GM18867 (cell line): ENCODE data around the gene DDX25.

Source experiments
- ATAC-seq: cut with Tn5 transposase; IDR thresholded peaks from one replicate; pipeline ENCODE4 v1.9.1; 2021; ENCODE audit warnings: mild to moderate bottlenecking, moderate library complexity; ENCODE audit not compliant: unreplicated experiment

Gene DDX25

DNA sequence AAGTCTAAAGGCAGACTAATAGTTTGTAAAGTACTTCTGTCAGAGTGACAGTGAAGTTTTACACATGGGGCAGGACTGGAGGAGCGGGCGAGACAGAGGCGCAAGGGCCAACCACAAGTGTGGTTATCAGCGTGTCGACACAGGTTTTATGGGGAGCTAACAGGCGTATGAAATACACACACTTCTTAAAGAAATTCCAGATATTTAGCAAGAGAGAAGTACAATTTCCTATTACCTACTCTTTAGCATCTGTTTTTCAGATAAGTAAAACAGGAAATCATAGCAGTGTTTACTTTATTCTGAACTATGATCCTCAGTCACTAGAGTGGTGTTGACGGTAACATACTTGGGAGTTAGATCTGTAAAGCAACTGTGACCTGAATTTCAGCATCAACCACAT, 64.0 kb downstream of the DDX25 start:
- ATAC-seq: no peak

DNA sequence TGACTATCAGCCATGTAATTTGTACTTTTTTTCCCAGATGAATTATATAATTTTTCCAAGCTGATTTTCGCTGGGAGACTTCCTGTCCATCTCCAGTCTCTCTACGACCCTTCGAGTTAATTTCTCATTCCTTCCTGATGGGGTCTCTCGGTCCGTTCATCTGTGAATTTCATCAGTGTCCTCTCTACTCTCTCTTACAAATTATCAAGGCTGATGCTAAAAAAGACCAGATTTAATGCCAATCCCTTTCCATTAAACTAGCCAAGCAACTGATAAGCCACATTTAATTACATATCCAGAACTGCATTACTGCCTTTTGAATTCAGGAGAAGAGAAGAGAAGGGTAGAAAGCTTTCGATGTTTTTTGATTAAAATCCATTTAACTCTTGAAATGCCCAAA, 67.3 kb downstream of the DDX25 start:
- ATAC-seq: no peak

DNA sequence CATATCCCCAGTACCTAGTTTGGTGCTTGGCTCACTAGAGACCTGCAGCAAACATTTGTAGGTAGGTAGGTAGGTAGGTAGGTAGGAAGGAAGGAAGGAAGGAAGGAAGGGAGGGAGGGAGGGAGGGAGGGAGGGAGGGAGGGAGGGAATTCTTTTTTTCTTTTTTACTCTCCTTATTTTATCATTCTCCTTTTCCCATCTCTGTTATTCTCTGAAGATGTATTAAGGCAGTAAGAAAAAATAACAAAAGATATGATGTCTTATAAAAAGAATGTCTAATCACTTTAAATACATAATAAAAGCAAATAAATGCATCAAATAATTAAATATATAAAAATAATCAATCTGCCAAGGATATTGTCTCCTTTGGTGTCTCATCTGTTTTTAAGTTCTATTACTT, 70.0 kb downstream of the DDX25 start:
- ATAC-seq: no peak

DNA sequence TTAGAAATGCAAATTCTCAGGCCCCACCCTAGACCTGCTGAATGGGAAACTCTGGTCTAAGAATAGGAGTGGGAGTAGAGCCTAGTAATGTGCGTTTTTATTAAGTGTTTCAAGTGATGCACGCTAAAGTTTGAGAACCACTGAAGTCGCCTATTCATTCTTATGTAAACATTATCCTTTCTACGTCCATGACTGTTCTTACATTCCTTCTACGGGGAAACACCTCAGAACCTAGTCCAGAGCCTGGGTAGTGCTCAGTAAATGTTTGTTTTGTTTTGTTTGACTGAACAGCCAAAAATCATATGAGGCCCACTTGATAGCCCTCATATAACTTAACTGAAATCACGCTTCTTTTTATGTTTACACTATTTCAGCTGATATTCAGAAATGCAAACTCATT, 71.3 kb downstream of the DDX25 start:
- no peak for ATAC-seq

DNA sequence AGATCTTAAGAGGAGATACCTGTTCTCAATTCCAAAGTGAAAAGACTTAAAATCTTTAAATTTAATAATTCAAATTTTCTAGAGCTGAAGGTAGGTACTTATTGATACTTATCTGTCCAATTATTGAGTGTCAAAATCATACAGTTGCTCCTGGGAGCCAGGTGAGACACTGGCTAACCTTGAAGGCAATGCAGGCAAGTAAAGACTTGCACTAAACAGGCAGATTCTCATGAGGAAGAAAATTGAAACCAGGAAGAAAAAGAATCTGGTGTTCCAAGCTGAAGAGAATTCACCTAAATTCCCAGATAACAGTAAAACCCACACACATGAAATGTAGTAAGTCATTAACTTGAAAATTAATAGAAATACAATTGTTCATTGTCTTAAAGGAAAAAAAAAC, 71.8 kb downstream of the DDX25 start:
- no peak for ATAC-seq

DNA sequence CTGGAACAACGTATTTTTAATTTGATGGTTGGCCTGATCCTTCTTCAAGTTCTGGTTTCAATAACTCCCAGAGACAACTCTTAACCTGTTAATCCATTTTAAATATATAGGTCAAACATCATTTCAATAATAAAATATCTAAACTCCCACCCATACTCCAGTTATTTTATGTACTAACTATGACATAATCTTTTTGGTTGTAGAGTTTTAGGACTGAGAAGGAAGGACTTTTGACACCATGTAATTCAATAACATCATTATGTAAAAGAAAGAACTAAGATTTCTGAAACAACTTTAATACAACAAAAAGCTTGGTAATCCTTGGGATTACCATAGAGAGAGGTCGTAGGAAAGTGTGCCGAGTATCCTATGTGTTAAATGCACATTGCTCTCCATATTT, 73.0 kb downstream of the DDX25 start:
- no peak for ATAC-seq

DNA sequence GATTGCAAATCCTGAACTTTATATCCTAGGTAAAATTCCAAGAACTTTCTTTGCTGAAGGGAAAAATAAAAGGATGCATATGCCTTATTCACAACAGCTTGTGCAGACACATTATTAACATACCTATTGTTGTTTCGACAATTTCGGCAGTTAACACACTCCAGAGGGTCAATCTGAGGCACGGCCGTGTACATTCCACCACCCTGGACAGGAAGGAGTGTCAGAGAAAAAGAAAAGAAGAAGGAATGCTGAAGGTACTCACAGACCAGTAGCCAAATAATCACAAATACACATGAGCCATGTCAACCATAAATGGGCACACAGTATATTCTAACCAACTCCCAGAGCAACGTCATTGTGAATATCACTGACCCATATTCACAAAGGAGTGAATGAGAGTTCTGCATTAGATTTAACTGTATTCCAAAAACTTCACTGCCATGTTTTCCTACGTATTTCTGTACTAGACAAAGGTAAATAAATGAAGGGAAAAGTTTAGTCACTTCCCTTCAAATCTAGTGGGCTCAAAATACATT, 73.9 kb downstream of the DDX25 start:
- ATAC-seq: no peak
